Pancreas (tissue), 10 donors: ENCODE results near the gene CEMIP2. TPM values are rescaled to one million over a fixed set of nuclear protein-coding genes. Genes with fewer than 3 reads are reported as not detected.

Experiments
- ATAC-seq, 4 donors: fragments of 200-7000 bp; cut with Tn5 transposase; one replicate each; pipeline versions ENCODE4 v1.8.0 to v1.9.1; 2020; ENCODE audit warnings: mild to moderate bottlenecking in 4 of 4, moderate library complexity in 4 of 4
- DNase-seq, 6 donors: peaks; one replicate each; pipeline ENCODE4 v3.0.0-alpha.2; 2020
- FAIRE-seq: peaks from 2 replicates; lab custom pipeline; 2012; peaks lifted over from hg19 to GRCh38; lab: Jason Lieb, UNC
- H3K27ac ChIP-seq, 4 donors: fragments of 200-600 bp; sonication (generic); 1 replicate in 3 of 4; 2 replicates in 1 of 4; pipeline versions ENCODE4 v1.5.0 to v1.8.0; 2020
- H3K27me3 ChIP-seq, 4 donors: fragments of 200-600 bp; one replicate each; pipeline ENCODE4 v1.8.0; 2021
- H3K36me3 ChIP-seq, 3 donors: fragments of 200-600 bp; sonication (generic) in 1 of 3; one replicate each; pipeline versions ENCODE4 v1.5.0 to v1.8.0; 2020 to 2021
- H3K4me1 ChIP-seq, 3 donors: fragments of 200-600 bp; one replicate each; pipeline ENCODE4 v1.8.0; 2021
- H3K4me3 ChIP-seq, 4 donors: fragments of 200-600 bp; sonication (generic) in 2 of 4; one replicate each; pipeline versions ENCODE4 v1.5.0 to v1.8.0; 2020 to 2021
- H3K9me3 ChIP-seq, 4 donors: fragments of 200-600 bp; one replicate each; pipeline ENCODE4 v1.8.0; 2021
- WGBS, 2 donors: extraction: QIAGEN DNeasy Blood & Tissue Kit; methylation state at CpG; one replicate each; pipeline ENCODE4 v1.1.7; 2013; 5-methylcytosine and 5-hydroxymethylcytosine counted together
- intact Hi-C, 3 donors: fragments of 100-400 bp; cut with DNase I; formaldehyde crosslinking; loops; one replicate each; pipeline versions ENCODE4 v1.11.1 to v1.14.2; 2022
- polyA plus RNA-seq, 2 donors: library from polyadenylated mRNA; stranded (reverse); fragments of 200-250 nt; gene quantifications; one replicate each; pipeline ENCODE4 v1.2.3, GENCODE V29; 2013
- total RNA-seq, 6 donors: library from RNA; stranded (reverse); fragmentation: NEBNext Ultra II Directional in 4 of 6; extraction: Animal tissue kit (Norgen Biotek cat#: 25700) in 4 of 6; gene quantifications; one replicate each; pipeline versions ENCODE4 v1.2.1 to v1.2.4, GENCODE V29; 2021 to 2023
- TF ChIP-seq, protein P1 (sequence below), 4 donors: fragments of 200-600 bp; sonication (generic) in 3 of 4; IDR thresholded peaks; one replicate each; pipeline versions ENCODE4 v1.5.0 to v1.8.0; 2021; ENCODE audit warnings: antibody characterized with exemption in 4 of 4
- donor health status: healthy with polysubstance abuse.
- donor health status: DM: no; HTN: no; CAD: no; lungs with moderate emphysema.
- donor health status: DM: no; HTN: no; CAD: no.
- donor health status: control.
- donor health status: control.
- donor health status: Bipolar disorder and iron deficiency.
- donor health status: DM: yes; HTN: yes; CAD: no.
- donor health status: DM: no; HTN: no; CAD: no.
- donor health status: DM: no; HTN: no; CAD: no.
- donor health status: DM: yes; HTN: yes; CAD: no.

Gene CEMIP2
- total and polyA plus RNA-seq, 8 donors: 14.3 to 42.1 (median 23.3) TPM

DNA sequence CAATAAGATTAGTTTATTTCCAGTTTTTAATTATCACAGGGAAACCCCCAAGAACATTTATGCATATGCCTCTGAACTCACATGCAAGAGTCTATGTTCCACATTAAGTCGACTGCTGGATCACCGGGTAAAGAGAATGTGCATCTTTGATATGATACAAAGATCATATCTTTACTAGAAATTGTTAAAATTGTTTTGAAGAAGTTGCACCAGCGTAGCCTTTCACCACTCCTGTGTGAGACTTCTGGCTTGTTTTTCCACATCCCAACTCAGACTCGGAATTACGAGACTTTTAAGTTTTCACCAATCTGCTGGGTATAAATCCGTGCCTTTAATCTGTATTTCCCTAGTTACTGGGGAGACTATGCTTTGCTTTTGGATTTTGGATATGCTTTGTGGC is 113.2 kb downstream of the CEMIP2 start:
- H3K27ac ChIP-seq: no peak overlapping the region
- TF ChIP-seq, protein P1, sequence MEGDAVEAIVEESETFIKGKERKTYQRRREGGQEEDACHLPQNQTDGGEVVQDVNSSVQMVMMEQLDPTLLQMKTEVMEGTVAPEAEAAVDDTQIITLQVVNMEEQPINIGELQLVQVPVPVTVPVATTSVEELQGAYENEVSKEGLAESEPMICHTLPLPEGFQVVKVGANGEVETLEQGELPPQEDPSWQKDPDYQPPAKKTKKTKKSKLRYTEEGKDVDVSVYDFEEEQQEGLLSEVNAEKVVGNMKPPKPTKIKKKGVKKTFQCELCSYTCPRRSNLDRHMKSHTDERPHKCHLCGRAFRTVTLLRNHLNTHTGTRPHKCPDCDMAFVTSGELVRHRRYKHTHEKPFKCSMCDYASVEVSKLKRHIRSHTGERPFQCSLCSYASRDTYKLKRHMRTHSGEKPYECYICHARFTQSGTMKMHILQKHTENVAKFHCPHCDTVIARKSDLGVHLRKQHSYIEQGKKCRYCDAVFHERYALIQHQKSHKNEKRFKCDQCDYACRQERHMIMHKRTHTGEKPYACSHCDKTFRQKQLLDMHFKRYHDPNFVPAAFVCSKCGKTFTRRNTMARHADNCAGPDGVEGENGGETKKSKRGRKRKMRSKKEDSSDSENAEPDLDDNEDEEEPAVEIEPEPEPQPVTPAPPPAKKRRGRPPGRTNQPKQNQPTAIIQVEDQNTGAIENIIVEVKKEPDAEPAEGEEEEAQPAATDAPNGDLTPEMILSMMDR (IDR thresholded peaks at IDR 0.05): no peak
- DNase-seq: no peak
- intact Hi-C loops: no loop called here
- no peak for FAIRE-seq
- ATAC-seq: no peak
- H3K9me3 ChIP-seq: no peaks in the 10 kb centered on the region
- no peaks in the 10 kb centered on the region for H3K27me3 ChIP-seq
- H3K4me3 ChIP-seq: no peak overlapping the region
- H3K4me1 ChIP-seq: no peaks in the 10 kb centered on the region
- no peaks in the 10 kb centered on the region for H3K36me3 ChIP-seq
- WGBS, 2 donors: 53 to 75% methylated on average over 6 of the region's 6 CpGs

DNA sequence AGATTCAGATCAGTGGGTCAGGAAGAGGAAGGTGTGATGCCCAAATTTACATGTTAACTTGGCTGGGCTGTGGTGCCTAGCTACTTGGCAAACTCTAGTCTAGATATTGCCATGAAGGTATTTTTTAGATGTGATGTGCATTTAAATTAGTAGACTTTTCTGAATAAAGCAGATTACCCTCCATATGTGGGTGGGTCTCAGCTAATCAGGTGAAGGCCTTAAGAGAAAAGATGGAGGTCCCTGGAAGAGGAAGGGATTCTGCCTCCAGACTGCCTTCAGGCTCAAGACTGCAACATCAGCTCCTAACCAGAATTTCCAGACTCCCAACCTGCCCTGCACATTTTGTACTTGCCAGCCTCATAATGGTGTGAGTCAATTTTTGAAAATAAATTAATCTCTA is 115.8 kb downstream of the CEMIP2 start:
- no peaks in the 10 kb centered on the region for H3K9me3 ChIP-seq
- FAIRE-seq (no peak), DNase-seq (no peak), ATAC-seq (no peak)
- H3K27ac ChIP-seq: no peak overlapping the region
- H3K4me1 ChIP-seq: no peaks in the 10 kb centered on the region
- intact Hi-C loops: no loop called here
- H3K4me3 ChIP-seq: no peak overlapping the region
- TF ChIP-seq, protein P1 (IDR thresholded peaks at IDR 0.05): no peak
- no peaks in the 10 kb centered on the region for H3K36me3 ChIP-seq
- H3K27me3 ChIP-seq: no peaks in the 10 kb centered on the region

DNA sequence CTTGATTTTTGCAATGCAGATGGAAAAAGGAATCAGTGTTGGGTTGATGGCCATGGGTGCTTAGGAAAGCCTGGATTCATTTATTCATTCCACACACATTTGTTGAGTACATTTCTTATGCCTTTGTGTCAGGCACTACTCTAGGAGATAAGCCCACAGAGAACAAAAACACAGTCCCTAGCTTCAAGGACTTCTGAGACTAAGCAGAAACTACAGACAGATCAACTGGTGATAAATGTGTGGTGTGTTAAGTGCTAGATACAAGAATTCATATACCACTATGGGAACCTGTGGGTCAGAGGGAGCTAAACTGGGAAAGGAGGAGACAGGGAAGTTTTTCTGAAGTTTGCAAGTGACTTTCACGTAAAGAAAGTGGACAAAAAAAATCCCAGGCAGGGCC is 119.9 kb downstream of the CEMIP2 start:
- Histone ChIP-seq H3K27ac (no peak overlapping the region), H3K4me1 (no peaks in the 10 kb centered on the region), H3K9me3 (no peaks in the 10 kb centered on the region), H3K36me3 (no peaks in the 10 kb centered on the region), H3K4me3 (no peak overlapping the region), H3K27me3 (no peaks in the 10 kb centered on the region)
- FAIRE-seq (no peak), ATAC-seq (no peak), DNase-seq (no peak)
- intact Hi-C loops: no loop called here
- TF ChIP-seq, protein P1 (IDR thresholded peaks at IDR 0.05): no peak
- 79 to 88% methylated on average over 1 of the region's 1 CpG for WGBS, 2 donors

DNA sequence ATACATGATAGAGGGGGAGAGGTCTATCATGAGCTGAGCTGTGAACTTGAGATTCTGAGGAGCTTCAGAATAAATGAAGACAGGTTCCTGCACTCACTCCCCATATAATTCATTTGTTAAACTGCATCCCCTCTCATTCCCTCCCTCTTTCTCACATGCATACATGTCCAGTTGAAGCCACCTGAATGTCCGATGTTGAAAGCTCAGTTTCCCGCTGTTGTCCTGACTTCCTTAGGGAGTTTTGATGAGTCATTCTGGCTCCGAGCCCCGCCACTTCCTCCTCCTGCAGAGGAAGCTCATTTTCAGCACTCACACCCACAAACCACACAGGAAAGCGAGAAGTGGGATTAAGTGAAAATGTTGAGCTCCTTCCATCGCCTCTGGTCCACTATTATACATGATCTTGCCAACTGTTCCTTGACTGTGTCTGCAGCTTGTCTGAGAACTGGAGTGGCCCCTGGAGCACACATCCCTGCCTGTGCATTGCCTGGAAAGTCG is 121.2 kb downstream of the CEMIP2 start:
- ATAC-seq: peak in 2 of 4 donors; percentile 47 to 62
- intact Hi-C loops: no loop called here
- TF ChIP-seq, protein P1 (IDR thresholded peaks at IDR 0.05): no peak
- H3K27ac ChIP-seq: no peak overlapping the region
- FAIRE-seq: no peak
- H3K4me3 ChIP-seq: no peak overlapping the region
- peak in 2 of 6 donors; percentile 3 to 55 for DNase-seq
- H3K27me3 ChIP-seq: no peaks in the 10 kb centered on the region
- no peaks in the 10 kb centered on the region for H3K4me1 ChIP-seq
- 52 to 63% methylated on average over 7 of the region's 7 CpGs for WGBS, 2 donors
- no peaks in the 10 kb centered on the region for H3K9me3 ChIP-seq
- H3K36me3 ChIP-seq: no peaks in the 10 kb centered on the region

DNA sequence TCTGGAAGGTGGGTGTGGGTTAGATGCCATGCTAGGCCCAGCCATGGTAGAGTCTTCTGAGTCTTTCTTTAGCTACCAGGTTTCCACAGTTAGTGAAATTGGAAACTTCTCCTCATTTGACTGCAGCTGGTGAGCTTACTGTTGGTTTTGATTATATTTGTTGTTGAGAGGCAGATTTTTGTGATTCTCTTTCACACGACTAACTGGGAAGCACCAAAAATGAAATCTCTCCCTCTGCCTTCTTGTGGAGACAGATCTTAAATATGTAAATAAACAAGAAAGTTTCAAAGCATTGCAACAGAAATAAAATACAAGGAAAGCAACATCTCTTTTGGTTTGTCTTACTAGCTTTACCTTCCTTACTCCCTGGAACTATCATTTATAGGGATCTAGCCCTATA is 122.2 kb downstream of the CEMIP2 start:
- H3K36me3 ChIP-seq: no peaks in the 10 kb centered on the region
- H3K9me3 ChIP-seq: no peaks in the 10 kb centered on the region
- DNase-seq (no peak), FAIRE-seq (no peak), ATAC-seq (no peak)
- intact Hi-C loops: no loop called here
- no peaks in the 10 kb centered on the region for H3K27me3 ChIP-seq
- no peak overlapping the region for H3K27ac ChIP-seq
- no peak overlapping the region for H3K4me3 ChIP-seq
- no peaks in the 10 kb centered on the region for H3K4me1 ChIP-seq
- 87 to 90% methylated on average over 1 of the region's 1 CpG for WGBS, 2 donors
- TF ChIP-seq, protein P1 (IDR thresholded peaks at IDR 0.05): no peak
